Stimulated activated naive CD4-positive, alpha-beta T cell (primary cell): ENCODE measurements around the gene ZNF776.
"Not testable (repeated sequence)": the region's sequence is repeated elsewhere in the genome, so short reads cannot be mapped to it uniquely, and the experiment has no call there.

Source experiments
- DNase-seq, 6 experiments: peaks; one replicate each; lab custom pipeline; 2025; lab: John Stamatoyannopoulos, UW

Gene ZNF776

GRCh38 chr19:57778336-57778735 is 31.7 kb downstream of the ZNF776 start:
- DNase-seq = peak in 1 of 6 experiments; percentile 1

- DNase-seq = peak in 1 of 6 experiments; percentile 7
Measured at GRCh38 chr19:57779220-57779845, 32.7 kb downstream of the ZNF776 start.

- DNase-seq = no peak
Measured at GRCh38 chr19:57786286-57786685, 39.7 kb downstream of the ZNF776 start.

- no peak for DNase-seq
Measured at GRCh38 chr19:57786906-57787305, 40.3 kb downstream of the ZNF776 start.

- DNase-seq = no peak
Measured at GRCh38 chr19:57788114-57788692, 41.6 kb downstream of the ZNF776 start.

GRCh38 chr19:57789288-57789687 is 42.7 kb downstream of the ZNF776 start:
- no peak for DNase-seq

- DNase-seq = not testable (repeated sequence)
Measured at GRCh38 chr19:57796580-57796979, 50.0 kb downstream of the ZNF776 start.

- DNase-seq = no peak
Measured at GRCh38 chr19:57800696-57801095, 54.1 kb downstream of the ZNF776 start.

GRCh38 chr19:57802269-57802668 is 55.7 kb downstream of the ZNF776 start:
- DNase-seq = no peak

GRCh38 chr19:57803265-57803593 is 56.6 kb downstream of the ZNF776 start:
- no peak for DNase-seq

- no peak for DNase-seq
Measured at GRCh38 chr19:57803594-57804325, 57.1 kb downstream of the ZNF776 start.

- DNase-seq = no peak
Measured at GRCh38 chr19:57807541-57807940, 60.9 kb downstream of the ZNF776 start.
